Regular cardiac myocyte (primary cell): ENCODE measurements around the gene NLGN1. TPM values are rescaled to one million over a fixed set of nuclear protein-coding genes. Genes with fewer than 3 reads are reported as not detected.

Source experiments
- total RNA-seq: library from RNA; depleted of rRNA; stranded (reverse); fragments of >200 nt; gene quantifications from 2 replicates; pipeline ENCODE4 v1.2.3, GENCODE V29; 2014

The NLGN1 gene
- total RNA-seq, result 5.9 and 6.1 TPM in 2 replicates

DNA sequence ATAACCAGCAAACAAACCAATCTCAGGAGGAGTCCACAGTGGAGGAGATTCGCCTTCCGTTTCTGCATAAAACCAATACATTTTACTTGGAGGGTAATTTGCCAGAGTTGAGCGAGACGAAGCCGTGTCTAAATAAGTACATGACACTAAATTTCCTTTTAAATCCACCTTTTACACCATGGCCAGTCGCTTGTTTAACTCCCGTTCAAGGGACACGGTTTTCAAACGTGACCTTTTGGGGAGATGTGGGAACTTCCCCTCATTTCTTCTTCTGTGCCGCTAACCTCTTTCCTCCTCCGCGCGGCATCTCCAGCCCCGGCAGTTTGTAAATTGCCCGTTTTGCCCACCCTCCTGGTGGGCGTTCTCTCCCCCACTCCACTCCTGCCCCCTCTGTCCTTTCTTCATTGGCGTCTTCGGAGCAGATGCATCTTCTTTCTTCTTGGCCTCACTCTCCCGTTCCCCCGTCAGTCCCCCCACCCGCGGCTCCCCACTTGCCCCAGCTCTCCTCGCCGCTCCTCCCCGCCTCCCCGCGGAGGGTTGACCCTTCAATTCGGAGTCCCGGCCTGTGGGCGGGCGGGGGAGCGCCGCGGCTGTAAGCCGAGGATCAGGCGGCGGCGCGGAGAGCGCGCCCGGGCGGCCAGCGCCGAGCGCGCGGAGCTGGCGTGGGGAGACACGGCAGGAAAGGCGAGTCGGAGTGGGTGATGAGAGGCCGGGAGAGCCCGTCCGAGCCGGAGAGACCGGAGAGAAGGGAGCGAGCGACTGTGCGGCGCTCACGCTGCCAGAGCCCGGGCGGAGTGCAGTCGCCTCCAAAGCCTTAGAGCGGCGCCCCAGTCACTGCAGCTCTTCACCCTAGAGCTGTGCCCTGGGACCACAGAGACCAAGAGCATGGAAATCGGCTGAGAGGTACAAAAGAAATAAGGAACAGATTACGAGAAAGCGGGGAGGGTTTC lies at the start of gene NLGN1:
TSS of gene NLGN1 (plus strand) at position 584 of the 950 bp plus-strand sequence.

